GM18511 (cell line): ENCODE results near the gene GIMAP4.
"Not testable (repeated sequence)": the region's sequence is repeated elsewhere in the genome, so short reads cannot be mapped to it uniquely, and the experiment has no call there.

Experiments
- ATAC-seq: cut with Tn5 transposase; IDR thresholded peaks from one replicate; pipeline ENCODE4 v1.9.1; 2021; ENCODE audit warnings: mild to moderate bottlenecking, moderate library complexity; ENCODE audit not compliant: unreplicated experiment

GIMAP4 gene

GRCh38 chr7:150579979-150580637, 12.9 kb downstream of the GIMAP4 start:
- ATAC-seq: not testable (repeated sequence)

GRCh38 chr7:150580638-150581394, 13.6 kb downstream of the GIMAP4 start:
- no peak for ATAC-seq

DNA sequence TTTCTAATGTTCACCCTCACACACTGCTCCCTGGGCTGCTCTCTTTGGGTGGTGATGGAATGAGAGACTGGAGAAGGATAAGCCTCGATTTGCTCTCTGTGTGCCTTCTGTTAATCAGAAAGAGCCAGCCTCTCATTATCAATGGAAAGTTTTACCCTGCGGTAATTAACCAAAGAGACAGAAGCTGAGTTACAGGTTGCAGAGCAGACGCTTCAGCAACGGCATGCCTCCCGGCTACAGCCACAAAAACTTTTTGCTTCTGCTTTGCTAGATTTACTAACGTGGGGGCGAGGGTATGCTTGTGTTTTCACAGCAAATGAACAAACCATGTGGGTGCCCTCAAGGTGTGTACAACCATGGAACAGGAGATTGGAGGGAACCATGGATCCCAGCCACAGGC, 18.0 kb downstream of the GIMAP4 start:
- ATAC-seq: no peak

DNA sequence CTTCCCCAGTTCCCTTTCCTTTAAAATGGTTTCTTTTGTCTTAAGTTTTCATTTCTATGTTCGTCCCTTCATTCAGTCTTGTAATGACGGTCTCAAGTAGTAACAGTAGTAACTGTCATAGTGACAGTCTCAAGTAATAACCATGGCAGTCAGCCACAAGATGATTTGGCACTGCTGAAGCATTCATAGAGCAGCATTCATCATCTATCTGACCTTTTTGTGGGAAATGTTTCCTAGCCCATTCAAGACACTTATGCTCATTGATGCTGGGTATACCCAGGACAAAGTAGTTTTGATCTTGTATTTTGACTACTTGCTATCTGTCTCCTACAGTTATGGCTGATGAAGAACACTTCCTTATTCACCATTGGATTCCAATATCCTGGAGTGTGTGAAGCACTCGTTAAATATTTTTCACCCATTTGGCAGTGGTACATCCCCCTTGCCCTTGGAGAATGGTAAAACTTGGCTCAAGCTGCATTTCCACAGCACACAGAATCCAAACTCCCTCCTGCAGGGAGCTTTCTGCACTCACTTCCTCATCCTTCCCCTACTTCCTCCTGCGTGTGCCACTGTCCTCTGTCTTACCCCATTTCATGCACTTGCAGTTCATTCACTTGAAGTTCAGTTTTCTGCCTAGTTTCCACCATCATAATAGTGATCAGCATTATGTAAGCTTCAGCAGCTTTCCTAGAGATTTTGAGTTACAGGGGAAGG, 19.0 kb downstream of the GIMAP4 start:
- ATAC-seq: no peak

DNA sequence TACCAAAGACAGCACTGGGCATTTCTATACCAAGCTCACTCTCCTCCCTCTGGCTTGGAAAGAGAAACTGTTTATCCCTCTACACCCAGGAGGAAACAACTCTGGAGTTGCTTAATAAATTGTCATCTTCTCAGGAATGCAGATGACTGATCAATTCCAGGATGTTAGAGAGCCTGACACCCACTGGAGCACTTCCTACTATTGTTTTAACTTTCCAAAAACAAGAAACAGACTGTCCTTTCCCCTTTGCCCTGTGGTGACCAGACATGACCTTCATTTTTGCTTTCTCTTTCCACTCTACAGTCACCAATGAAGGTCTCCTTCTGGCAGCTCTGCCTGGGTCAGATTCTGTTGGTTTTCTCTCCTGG, 19.6 kb downstream of the GIMAP4 start:
- no peak for ATAC-seq

- no peak for ATAC-seq
Measured at GRCh38 chr7:150587551-150587950, 20.4 kb downstream of the GIMAP4 start.

GRCh38 chr7:150594805-150595204, 27.6 kb downstream of the GIMAP4 start:
- ATAC-seq: no peak

DNA sequence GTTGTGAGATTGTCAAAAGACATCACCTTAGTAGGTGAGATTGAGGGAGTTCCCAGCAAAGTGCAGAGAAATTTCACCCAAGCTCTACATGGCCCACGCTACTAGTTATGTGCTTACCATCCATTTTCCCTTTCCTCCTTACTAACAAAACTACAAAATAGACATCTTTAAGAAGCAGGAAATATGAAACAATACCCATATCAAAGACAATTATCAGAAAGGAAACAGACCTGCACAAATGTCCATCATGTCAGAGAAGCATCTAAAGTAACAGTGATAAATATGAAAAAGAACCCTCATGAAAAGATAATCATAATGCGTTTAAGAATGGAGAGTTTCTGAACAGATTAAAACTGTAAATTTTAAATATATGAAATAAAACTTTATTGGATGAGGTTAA, 28.2 kb downstream of the GIMAP4 start:
- ATAC-seq: no peak

DNA sequence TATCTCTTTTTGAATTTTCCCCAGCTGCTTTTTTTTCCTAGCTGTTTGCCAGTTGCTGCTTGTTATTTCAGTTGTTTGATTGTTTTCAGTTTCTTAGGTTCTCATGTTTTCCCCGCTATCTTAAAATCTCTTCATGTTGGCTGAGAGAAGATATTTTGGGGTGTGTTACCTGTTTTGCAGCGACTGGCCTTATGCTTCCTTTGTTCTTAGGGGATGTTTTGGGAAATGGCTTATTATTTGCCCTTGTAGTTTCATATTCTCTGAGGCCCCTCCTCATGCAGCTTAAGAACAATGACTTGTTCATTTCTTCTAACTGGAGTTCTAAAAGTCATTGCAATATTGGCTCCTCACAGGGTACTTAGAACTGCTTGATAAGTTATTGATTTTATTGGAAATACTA, 36.4 kb downstream of the GIMAP4 start:
- ATAC-seq: not testable (repeated sequence)

DNA sequence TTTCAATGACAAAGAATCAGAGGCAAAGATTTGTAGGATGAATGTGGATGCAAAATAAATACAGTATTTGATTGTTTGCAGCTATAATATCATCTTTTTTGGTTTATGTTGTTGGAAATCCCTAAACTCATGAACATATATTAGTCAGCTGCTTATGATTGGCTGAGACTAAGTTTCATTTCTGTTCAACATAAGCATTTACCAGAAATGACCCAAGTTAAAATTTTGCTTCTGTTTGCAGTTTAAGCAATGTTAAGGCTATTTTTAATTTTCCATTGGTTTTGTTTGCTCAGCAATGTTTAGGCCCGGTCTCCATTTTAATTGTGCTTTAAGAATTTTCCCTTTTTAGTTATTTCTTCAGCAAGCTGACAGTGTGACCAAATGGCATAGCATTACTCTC, 43.0 kb downstream of the GIMAP4 start:
- ATAC-seq: no peak

DNA sequence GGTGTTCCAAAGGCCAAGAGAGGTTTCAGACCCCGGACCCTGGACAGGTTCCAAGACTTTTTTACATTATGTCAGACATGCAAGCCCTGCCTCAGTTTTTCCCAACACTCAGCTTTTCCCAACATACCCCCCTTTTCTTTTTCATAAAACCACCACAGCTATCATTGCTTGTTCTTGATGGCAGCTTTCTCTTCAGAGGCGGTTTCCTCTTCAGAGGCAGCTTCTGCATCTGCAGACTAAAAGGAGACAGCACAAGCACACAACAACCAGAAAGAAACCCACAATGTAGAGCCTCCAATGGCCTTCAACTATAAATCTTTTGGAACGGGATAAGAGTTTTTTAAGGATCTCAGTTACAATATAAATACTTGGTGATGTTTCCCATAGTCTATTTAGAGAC, 45.7 kb downstream of the GIMAP4 start:
- no peak for ATAC-seq

GRCh38 chr7:150613880-150614279, 46.7 kb downstream of the GIMAP4 start:
- no peak for ATAC-seq

DNA sequence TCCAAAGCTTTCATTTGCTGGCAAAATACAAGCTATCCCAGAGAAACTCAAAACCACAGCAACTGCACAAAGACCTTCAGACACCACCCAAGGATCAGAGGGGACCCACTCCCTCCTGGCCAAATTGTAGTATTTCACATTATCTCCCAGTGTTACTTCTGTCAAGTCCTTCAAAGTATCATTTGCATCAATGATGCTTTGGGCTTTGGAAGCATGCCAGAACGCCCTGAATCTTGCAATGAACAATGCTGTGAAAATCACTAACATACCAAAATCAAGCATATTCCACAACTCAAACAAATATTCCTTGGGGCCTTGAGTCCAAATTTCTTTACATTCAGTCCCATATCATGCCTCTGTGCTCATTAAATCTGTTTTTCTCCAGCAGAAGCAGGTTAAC, 47.2 kb downstream of the GIMAP4 start:
- not testable (repeated sequence) for ATAC-seq

GRCh38 chr7:150615221-150615755, 48.1 kb downstream of the GIMAP4 start:
- ATAC-seq: not testable (repeated sequence)

GRCh38 chr7:150620061-150620460, 52.9 kb downstream of the GIMAP4 start:
- ATAC-seq: no peak

DNA sequence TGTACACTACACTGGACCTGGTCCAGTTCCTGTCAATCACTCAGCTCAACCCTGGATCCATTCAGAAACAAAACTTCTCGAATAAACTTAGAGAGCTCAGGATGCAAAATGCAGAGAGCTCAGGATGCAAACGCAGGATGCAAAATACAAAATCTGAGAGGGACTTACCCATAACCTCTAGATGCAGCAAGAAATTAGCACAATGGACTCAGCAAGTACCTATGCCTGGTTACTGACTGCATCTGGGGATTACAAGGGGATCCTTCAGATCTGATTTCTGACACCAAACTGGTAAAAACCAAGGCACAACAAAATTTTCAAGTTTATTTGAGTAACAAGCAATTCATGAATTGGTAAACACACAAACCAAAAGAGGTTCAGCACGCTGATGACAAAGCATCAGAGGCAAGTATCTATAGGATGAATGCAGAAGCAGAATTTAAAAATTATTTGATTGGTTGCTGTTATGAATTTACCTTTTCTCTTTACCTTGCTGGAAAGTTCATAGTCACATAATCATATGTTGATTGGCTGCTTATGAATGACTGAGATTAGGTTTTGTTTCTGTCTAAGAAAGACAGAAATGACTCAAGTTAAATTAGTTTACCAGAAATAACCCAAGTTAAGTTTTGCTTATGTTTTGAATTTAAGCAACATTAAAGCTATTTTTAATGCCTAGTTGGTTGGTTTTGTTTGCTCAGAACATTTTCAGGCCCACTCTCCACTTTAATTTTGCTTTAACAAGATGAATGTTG, 53.6 kb downstream of the GIMAP4 start:
- ATAC-seq: peak; percentile 60

- peak; percentile 40 for ATAC-seq
Measured at GRCh38 chr7:150621376-150621775, 54.2 kb downstream of the GIMAP4 start.
